Choroid plexus epithelial cell (primary cell): ENCODE data around the gene GALNT9.
"Not testable (repeated sequence)": the region's sequence is repeated elsewhere in the genome, so short reads cannot be mapped to it uniquely, and the experiment has no call there.

Experiments used
- DNase-seq: peaks from one replicate; pipeline ENCODE4 v3.0.0-alpha.2; 2010; ENCODE audit warnings: low read depth
- H3K4me3 ChIP-seq: 2 replicates; pipeline ENCODE4 v1.5.1; 2011; ENCODE audit warnings: low read depth, mild to moderate bottlenecking, control low read depth, low read length, moderate library complexity
- TF ChIP-seq, protein P1 (sequence below): conservative IDR thresholded peaks from 2 replicates; pipeline ENCODE4 v1.5.1; 2011; ENCODE audit warnings: low read depth, mild to moderate bottlenecking, control low read depth, inconsistent platforms, low read length, moderate library complexity

GALNT9 gene

DNA sequence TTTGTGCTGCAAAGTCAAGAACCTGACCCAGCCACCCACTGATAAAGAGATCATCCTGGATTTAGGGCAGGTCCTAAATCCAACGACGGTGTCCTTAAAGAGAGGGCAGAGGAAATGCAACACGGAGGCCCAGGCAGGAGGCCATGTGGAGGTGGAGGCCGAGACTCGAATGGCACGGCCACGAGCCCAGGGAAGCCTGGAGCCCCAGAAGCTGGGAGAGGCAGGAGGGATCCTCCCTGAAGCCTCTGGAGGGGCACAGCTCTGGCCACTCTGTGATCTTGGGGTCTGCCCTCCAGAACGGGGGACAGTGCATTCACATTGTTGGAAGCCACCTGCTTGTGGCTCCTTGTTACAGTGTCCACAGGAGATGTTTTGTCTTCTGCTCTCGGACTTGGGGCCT is 63.0 kb downstream of the GALNT9 start:
- TF ChIP-seq, protein P1, sequence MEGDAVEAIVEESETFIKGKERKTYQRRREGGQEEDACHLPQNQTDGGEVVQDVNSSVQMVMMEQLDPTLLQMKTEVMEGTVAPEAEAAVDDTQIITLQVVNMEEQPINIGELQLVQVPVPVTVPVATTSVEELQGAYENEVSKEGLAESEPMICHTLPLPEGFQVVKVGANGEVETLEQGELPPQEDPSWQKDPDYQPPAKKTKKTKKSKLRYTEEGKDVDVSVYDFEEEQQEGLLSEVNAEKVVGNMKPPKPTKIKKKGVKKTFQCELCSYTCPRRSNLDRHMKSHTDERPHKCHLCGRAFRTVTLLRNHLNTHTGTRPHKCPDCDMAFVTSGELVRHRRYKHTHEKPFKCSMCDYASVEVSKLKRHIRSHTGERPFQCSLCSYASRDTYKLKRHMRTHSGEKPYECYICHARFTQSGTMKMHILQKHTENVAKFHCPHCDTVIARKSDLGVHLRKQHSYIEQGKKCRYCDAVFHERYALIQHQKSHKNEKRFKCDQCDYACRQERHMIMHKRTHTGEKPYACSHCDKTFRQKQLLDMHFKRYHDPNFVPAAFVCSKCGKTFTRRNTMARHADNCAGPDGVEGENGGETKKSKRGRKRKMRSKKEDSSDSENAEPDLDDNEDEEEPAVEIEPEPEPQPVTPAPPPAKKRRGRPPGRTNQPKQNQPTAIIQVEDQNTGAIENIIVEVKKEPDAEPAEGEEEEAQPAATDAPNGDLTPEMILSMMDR = no peak
- H3K4me3 ChIP-seq = no peak overlapping the region
- DNase-seq = no peak

DNA sequence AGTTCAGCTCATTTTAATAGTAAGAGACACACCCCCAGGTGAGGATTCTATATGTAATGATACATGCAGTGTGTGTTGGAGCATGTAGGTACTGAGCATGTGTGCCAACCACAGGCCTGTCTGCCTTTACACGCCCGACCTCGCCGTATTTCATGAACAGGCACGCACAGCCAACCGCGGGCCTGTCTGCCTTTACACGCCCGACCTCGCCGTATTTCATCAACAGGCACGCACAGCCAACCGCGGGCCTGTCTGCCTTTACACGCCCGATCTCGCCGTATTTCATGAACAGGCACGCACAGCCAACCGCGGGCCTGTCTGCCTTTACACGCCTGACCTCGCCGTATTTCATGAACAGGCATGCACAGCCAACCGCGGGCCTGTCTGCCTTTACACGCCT is 63.6 kb downstream of the GALNT9 start:
- DNase-seq, H3K4me3 ChIP-seq: not testable (repeated sequence)

DNA sequence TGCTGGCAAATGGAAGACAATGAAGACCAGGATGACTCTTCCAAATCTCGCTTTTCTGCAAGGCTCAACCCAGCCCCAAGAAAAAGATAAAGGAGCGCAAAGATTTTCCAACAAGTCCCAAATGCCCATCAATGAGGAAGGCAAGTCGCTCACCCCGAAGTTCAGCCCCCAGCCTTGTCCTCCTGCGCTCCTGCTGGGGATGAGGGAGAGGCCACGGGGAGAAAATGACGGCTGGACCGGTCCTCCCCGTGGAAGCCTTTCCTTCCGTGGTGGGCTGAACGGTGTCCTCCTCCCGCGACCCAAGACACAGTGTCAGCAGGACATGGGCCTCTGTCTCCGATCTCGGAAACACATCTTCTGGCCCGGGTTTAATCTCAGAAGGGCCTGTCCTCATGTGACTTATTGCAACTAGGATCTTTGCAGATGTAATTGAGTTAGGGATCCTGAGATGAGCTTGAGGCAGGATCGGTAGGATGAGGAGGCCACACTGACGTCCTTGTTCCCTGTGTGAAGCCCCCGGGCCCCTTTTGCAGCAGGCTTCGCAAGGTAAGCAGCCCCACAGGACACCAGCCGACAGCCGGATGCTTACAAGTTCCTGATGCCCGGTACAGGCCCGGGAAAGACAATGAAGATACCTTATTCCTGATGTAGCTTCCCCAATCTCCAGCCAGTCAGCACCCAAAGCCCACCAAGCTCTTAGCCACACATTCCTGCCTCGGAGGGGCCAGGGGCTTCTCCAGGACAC is 64.2 kb downstream of the GALNT9 start:
- H3K4me3 ChIP-seq = no peak overlapping the region
- TF ChIP-seq, protein P1 = no peak
- no peak for DNase-seq

DNA sequence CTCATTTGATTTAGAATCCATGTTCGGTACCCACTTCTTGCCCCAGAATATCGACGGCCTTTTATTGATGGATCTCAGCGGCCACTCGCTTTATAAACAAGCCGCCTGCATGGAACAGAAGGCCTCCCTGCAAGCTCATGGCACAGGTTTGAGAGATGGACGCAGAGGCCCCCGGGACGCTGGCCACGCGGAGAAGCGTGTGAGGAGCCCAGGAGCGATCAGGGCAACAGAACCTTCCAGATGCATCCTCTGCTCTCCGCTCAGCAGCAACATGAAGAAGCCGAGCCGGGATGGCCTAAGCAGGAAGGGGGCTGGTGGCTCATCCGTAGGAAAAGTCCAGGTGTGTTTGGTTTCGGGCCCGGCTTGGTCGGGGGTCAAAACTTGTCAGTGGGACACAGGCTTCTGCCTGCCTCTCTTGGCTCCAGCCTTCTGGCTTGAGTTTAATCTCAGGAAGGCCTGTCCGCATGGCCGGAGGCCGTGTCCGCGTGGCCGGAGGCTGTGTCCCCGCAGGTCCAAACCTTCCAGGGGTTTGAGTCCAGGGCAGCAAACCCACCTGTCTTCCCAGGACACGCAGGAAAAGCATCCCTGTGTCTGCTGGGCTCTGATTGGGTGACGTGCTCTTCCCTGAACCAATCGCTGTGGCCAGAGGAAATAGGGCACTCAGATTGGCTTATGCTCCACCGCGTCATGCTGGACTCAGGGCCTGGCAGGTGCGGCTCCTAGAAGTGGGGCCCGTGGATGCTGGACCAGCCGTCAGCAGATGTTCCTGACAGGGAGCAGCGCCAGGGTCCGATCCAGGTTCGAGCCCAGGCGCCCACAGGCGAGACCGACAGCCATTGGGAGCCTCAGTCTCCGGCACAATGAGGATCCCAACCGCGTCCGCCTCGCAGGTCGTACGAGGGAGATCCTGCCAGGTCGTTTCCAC is 65.0 kb downstream of the GALNT9 start:
- TF ChIP-seq, protein P1 = no peak
- DNase-seq = no peak
- no peak overlapping the region for H3K4me3 ChIP-seq

DNA sequence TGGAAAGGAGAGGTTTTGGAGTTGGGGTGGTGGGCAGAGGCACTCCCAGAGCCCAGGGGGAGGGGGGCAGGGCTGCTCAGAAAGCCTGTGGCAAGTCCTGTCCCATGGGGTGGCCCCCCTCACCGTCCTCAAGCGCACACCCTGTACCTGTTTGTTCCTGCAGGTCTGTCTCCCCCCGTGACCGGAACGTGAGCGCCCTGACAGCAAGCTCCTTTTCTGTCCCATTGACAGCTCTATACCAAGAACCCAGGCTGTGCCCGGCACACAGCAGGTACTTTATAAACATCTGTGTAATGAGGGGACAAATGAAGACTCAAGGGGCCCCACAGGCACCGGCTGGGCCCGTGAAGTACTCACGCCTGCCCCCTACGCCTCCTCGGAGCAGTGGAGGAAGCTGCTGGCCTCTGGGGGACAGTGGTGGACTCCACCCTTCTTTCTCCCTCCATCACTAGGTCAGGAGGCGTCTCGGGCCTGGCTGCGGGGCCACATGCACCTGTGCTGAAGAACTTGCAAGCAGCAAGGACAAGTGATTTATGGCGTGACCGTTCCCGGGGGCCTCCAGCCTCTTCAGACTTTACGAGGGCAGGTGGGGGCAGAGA is 65.8 kb downstream of the GALNT9 start:
- no peak for DNase-seq
- no peak overlapping the region for H3K4me3 ChIP-seq
- TF ChIP-seq, protein P1 = no peak

DNA sequence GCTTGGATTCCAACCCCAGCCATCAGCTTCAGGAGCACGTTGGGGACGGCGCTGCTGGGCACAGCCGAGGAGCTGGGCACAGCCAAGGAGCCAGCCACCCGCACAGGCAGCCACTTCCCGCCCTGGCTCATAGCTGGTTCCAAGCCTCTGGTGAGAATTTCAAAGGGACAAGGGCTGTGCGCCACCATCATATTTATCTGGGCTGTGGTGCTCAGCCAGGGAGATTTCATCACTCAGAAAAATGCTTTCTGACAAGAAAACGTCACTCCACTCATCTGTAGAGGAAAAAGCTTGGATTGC is 66.4 kb downstream of the GALNT9 start:
- TF ChIP-seq, protein P1 = no peak
- no peak overlapping the region for H3K4me3 ChIP-seq
- peak; percentile 31 for DNase-seq

DNA sequence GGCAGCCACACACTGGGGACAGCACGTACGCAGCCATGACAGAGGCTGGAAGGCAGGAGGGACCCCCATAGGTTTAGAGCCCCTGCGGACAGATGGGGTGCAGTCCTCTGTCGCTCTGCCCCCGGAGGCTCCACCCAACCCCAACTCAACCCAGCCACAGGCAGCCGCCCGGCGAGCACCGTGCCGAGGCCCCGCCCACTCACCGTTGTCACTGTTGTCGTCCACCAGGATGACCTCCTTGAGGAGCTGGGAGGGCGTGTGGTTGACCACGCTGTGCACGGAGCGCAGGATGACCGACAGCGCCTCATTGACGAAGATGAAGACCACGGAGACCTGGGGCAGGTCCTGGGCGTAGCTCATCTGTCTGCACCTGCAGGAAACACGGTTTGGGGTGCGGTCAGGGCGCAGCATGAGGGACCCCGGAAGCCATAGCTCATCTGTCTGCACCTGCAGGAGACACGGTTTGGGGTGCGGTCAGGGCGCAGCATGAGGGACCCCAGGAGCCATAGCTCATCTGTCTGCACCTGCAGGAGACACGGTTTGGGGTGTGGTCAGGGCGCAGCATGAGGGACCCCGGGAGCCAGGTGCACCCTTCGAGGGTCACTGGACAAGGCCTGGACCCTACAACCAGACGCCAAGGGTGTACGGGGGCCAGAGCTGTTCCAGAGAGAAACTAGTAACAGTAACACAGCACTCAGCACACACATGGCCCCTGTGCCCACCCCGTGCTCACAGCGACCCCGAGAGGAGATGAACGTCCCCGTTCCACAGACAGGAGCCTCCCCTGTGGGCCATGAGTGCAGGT is 66.9 kb downstream of the GALNT9 start:
- no peak for DNase-seq
- H3K4me3 ChIP-seq = no peak overlapping the region
- TF ChIP-seq, protein P1 = no peak
